SK-N-DZ (cell line): ENCODE measurements around the gene GALT.
A peak's percentile ranks its signal among the peaks of the same experiment; 100 is the strongest.
"Not testable (repeated sequence)": the region's sequence is repeated elsewhere in the genome, so short reads cannot be mapped to it uniquely, and the experiment has no call there.

ENCODE experiments used
- DNase-seq: peaks from one replicate; pipeline ENCODE4 v3.0.0-alpha.2; 2015; ENCODE audit warnings: low spot score

Gene GALT

GRCh38 chr9:34627716-34628655 is 18.5 kb upstream of the GALT start:
- DNase-seq = no peak

- no peak for DNase-seq
Observed at GRCh38 chr9:34628656-34629490, 17.6 kb upstream of the GALT start, which contains the start of gene ARID3C. ARID3C (minus strand) TSS chr9:34629066; CDS start chr9:34628014, 1,052 bp downstream.

DNA sequence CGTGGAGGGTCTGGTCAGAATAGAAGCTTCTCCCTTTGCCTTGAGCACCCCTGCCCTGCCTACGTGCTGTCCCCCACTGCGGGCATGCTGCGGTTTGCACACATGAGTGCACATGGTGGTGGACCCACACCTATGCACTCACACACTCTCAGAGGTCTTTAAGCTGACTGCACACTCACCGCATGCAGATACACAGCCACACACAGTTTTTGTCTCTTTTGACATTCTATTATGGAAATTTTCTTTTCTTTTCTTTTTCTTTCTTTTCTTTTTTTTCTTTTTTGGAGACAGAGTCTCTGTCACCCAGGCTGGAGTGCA is 17.0 kb upstream of the GALT start:
- DNase-seq = no peak

- DNase-seq = no peak
Observed at GRCh38 chr9:34630402-34631154, 15.9 kb upstream of the GALT start.

DNA sequence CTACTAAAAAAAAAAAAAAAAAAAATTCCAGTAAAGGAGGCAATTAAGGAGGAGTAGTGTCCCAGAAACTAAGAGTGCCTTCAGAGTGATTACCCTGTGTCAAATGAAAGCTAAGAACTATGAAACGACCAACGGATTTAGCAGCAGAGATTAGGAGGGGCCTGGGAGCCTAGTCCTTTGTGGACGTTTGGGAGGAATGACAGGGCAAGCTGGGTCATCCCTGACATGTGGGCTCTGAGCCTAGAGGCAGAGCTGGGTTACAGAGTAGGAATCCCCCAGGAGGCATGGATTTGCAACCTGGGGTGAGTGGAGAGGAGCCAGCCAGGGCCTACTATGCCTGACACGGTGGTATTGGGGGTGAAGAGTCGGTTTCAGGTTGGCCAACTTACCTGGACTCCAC is 13.3 kb upstream of the GALT start:
- DNase-seq = no peak

DNA sequence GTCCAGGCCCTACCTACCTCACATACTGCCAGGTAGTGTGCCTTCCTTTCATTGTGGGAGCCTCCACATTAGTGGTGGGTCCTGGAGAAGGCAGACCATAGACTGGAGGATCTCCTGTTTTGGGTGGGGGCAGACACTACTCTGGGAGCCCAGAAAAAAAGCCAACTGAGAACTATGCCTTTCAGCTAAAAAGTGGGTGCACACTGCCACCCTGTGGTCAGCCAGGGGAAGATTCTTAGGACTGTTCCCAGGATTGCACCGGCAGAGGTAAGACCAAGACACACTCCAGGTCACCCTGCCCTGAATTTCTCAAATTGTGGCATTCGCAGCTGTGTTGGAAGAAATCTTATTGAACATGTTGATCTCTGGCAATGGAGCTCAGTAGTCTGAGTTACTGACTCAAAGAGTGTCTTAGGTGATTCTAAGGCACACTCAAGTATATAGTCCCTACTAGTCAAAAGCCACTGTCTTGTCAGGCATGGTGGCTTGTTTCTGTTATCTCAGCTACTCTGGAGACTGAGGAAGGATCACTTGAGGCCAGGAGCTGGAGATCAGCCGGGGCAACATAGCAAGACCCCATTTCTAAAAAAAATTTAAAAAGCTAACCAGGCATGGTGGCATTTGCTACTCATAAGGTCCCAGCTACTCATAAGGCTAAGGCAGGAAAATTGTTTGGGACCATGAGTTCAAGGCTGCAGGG is 12.5 kb upstream of the GALT start:
- peak; percentile 74 for DNase-seq

- DNase-seq = no peak
Observed at GRCh38 chr9:34634551-34635248, 11.8 kb upstream of the GALT start.

DNA sequence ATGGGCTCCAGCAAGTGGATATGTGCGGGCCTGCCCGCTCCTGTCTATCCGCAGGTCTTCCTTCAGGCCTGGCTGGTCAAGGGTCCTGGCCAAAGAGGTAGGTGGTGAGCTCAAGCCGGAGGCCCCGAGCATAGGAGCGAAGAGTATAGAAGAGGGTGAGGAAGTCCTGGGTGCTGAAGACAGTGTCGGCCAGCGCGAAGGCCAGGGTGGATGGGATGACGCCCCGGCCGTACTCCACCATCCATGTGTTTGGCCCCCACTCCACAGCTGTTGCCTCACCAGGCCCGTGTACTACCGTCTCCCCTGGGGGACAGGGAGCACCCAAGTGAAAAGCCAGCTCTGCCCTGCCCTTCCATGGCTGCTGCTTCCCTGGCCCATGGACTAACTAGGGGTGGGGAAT is 10.9 kb upstream of the GALT start:
- DNase-seq = no peak

DNA sequence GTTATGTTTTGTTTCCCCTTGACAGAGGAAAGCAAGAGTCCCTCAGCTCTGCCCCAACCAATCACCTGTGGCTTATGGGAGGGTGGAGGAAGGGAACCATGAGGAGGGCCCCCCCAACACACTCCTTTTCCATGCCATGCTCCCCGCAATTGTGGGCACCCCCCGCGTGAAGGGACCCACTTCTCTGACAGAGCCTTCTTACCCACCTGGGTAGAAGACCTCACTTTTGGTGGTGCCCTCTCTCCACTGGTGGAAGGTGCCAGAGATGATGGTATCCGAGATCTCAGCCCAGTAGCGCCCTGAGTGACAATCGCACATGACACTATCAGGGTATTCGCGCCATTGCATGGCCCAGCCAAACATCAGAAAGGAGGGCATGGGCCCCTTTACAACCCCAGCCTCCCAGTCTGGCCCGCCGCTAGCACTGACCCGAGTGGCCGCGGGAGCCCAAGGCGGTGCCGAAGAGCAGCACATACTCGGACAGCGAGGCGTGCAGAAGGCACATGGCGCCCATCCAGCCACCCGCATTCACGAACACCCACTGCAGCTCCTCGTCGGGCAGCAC is 9.6 kb upstream of the GALT start:
- DNase-seq = no peak

DNA sequence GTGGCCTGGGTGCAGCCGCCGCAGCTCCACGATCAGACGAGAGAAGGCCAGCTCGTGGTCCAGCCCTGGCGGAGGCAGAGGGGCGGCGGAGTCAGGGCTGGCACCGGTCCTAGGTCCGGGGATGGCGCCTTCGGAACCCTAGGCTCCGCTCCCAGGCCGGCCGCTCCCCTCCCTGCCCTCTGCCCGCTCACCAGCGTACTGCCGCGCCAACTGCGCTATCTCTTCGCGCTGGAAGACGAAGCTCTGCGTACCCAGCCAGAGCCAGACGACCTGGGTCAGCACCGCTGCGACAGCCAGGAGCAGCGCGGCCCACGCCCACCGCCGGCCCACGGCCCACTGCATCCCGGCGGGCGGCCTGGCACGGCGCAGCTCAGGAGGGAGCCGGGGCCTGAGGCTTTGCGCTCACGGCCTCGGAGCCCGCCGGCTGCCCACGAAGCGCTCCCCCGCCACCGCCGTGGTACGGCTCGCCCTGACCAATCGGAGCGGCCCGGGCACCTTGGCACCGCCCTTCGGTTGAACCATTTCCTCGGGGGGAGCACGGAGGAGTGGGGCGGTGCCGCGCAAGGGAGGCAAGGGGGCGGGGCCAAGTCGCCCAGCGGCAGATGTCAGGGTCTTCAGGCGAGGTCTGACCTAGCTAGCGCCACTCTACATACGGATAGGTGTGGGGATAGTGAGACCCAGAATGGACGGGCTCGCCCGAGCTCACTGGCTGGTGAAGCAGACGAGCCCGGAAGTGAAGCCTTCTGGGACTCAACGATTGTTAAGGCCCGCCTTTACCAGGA is 8.9 kb upstream of the GALT start, which contains the start of gene SIGMAR1:
TSS of gene SIGMAR1 (minus strand) at position 432 of the 782 bp plus-strand sequence. CDS start at position 342, 90 bp downstream.
- peak; percentile 95 for DNase-seq

- no peak for DNase-seq
Observed at GRCh38 chr9:34638138-34638445, 8.4 kb upstream of the GALT start.

DNA sequence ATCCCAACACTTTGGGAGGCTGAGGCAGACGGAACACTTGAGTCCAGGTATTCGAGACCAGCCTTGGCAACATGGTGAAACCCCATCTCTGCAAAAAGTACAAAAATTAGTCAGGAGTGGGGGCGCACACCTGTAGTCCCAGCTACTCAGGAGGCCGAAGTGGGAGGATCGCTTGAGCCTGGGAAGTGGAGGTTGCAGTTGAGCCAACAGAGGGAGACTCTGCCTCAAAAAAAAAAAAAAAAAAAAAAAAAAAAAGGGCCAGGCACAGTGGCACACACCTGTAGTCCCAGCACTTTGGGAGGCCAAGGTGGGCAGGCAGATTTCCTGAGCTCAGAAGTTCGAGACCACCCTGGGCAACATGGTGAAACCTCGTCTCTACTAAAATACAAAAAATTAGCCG is 7.2 kb upstream of the GALT start:
- not testable (repeated sequence) for DNase-seq

DNA sequence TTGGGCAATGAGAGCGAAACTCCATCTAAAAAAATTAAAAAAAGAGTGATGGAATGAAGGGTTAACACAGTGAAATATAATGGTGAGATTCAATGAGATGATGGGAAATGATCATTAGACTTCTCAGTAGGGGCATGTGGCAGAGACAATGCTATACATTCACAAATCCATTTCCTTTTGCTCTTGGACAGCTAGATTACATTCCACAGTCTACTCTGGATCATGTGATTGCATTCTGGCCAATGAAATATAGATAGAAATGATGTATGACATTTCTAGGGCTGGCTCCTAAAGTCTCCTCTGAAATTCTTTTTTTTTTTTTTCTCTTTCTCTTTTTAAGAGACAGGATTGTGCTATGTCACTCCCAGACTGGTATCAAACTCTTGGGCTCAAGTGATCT is 3.8 kb upstream of the GALT start:
- DNase-seq = no peak

- no peak for DNase-seq
Observed at GRCh38 chr9:34644766-34645314, 1.6 kb upstream of the GALT start.

DNA sequence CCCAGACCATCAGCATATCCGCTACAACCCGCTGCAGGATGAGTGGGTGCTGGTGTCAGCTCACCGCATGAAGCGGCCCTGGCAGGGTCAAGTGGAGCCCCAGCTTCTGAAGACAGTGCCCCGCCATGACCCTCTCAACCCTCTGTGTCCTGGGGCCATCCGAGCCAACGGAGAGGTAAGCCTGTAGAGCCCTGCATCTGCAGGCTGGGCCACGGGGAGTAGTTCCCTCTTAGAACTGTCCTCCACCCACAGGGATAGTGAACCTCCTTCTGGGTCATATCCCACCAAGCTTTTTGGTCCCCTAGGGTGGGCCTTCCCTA is 569 bp downstream of the GALT start:
- no peak for DNase-seq

DNA sequence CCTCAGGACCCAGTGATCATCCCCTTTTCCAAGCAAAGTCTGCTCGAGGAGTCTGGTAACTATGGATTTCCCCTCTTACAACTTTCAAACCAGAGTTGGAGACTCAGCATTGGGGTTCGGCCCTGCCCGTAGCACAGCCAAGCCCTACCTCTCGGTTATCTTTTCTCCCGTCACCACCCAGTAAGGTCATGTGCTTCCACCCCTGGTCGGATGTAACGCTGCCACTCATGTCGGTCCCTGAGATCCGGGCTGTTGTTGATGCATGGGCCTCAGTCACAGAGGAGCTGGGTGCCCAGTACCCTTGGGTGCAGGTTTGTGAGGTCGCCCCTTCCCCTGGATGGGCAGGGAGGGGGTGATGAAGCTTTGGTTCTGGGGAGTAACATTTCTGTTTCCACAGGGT is 1.2 kb downstream of the GALT start:
- no peak for DNase-seq

- no peak for DNase-seq
Observed at GRCh38 chr9:34648673-34649072, 2.2 kb downstream of the GALT start.

GRCh38 chr9:34650816-34651215 is 4.3 kb downstream of the GALT start:
- DNase-seq = no peak

- no peak for DNase-seq
Observed at GRCh38 chr9:34651321-34651720, 4.8 kb downstream of the GALT start.
